Right cardiac atrium (tissue), 5 donors: ENCODE results near the gene HAPSTR1. TPM values are rescaled to one million over a fixed set of nuclear protein-coding genes. Genes with fewer than 3 reads are reported as not detected.
"Not testable (repeated sequence)": the region's sequence is repeated elsewhere in the genome, so short reads cannot be mapped to it uniquely, and the experiment has no call there.

Experiments used
- ATAC-seq, 2 donors: fragments of 200-7000 bp; cut with Tn5 transposase; one replicate each; pipeline versions ENCODE4 v1.8.0 to v1.9.1; 2020; ENCODE audit warnings: moderate library complexity in 2 of 2, mild to moderate bottlenecking in 1 of 2
- DNase-seq, 3 donors: peaks; one replicate each; pipeline ENCODE4 v3.0.0-alpha.2; 2020
- H3K27ac ChIP-seq: one replicate; pipeline ENCODE4 v1.5.1; 2013; ENCODE audit warnings: mild to moderate bottlenecking, low read length, control low read depth, moderate library complexity
- H3K27me3 ChIP-seq: one replicate; pipeline ENCODE4 v1.6.1; 2013; ENCODE audit not compliant: control insufficient read depth, insufficient read depth
- H3K4me1 ChIP-seq: one replicate; pipeline ENCODE4 v1.6.1; 2013; ENCODE audit warnings: low read length; ENCODE audit not compliant: control insufficient read depth, insufficient read depth
- H3K4me3 ChIP-seq: one replicate; pipeline ENCODE4 v1.5.1; 2013; ENCODE audit warnings: low read length, control low read depth
- H3K9me3 ChIP-seq: one replicate; pipeline ENCODE4 v1.6.1; 2013; ENCODE audit warnings: low read length; ENCODE audit not compliant: control insufficient read depth
- WGBS: extraction: QIAGEN DNeasy Blood & Tissue Kit; methylation state at CpG from one replicate; pipeline ENCODE4 v1.1.7; 2013; 5-methylcytosine and 5-hydroxymethylcytosine counted together
- intact Hi-C, 4 donors: fragments of 100-400 bp; cut with DNase I; formaldehyde crosslinking; loops; one replicate each; pipeline versions ENCODE4 v1.11.0 to v1.14.0; 2022 to 2023
- long read RNA-seq, 4 donors: library from polyadenylated mRNA; unstranded; transcript quantifications; one replicate each; pipeline ENCODE4 v2.0.0, GENCODE V29; 2020 to 2021
- polyA plus RNA-seq: library from polyadenylated mRNA; stranded (reverse); fragments of 200-250 nt; gene quantifications from one replicate; pipeline ENCODE4 v1.2.3, GENCODE V29; 2013
- total RNA-seq, 4 donors: library from RNA; stranded (reverse); fragmentation: NEBNext Ultra II Directional; extraction: Animal tissue kit (Norgen Biotek cat#: 25700); gene quantifications; one replicate each; pipeline ENCODE4 v1.2.1, GENCODE V29; 2021
- donor health status: healthy with polysubstance abuse.
- donor health status: DM: no; HTN: yes; CAD: no.
- donor health status: DM: no; HTN: no; CAD: no.
- donor health status: DM: no; HTN: yes; CAD: no; lungs with severe emphysema.
- donor health status: DM: yes; HTN: yes; CAD: no.

Gene HAPSTR1
- total RNA-seq (10 to 100 TPM; 39.7 to 50.9 (median 45.1) TPM), polyA plus RNA-seq (14.4 TPM)
- long read RNA-seq, donor 1, full-length matches to known transcripts, result 119 of 126 reads
- long read RNA-seq, donor 1, partial matches to known transcripts, result 2 of 126 reads
- long read RNA-seq, donor 1, other reads (novel, unspliced or antisense), result 5 of 126 reads
- long read RNA-seq, donor 2, full-length matches to known transcripts, result 30 of 31 reads
- long read RNA-seq, donor 2, partial matches to known transcripts, result 1 of 31 reads
- long read RNA-seq, donor 2, other reads (novel, unspliced or antisense), result 0 of 31 reads
- long read RNA-seq, donor 3, full-length matches to known transcripts, result 9 of 16 reads
- long read RNA-seq, donor 3, partial matches to known transcripts, result 2 of 16 reads
- long read RNA-seq, donor 3, other reads (novel, unspliced or antisense), result 5 of 16 reads
- long read RNA-seq, donor 4, full-length matches to known transcripts, result 36 of 37 reads
- long read RNA-seq, donor 4, partial matches to known transcripts, result 0 of 37 reads
- long read RNA-seq, donor 4, other reads (novel, unspliced or antisense), result 1 of 37 reads

GRCh38 chr16:9090960-9091866 is at the start of gene HAPSTR1:
Gene HAPSTR1 (plus strand): TSS chr16:9091644. CDS start chr16:9092045, 401 bp downstream.
- Histone ChIP-seq H3K27ac (peak within 1 kb of the TSS; percentile 98), H3K9me3 (no peaks in the 10 kb centered on the region), H3K4me3 (peak within 1 kb of the TSS; percentile 95), H3K4me1 (no peaks in the 10 kb centered on the region), H3K27me3 (no peaks in the 10 kb centered on the region)
- DNase-seq (peak; percentile 100), ATAC-seq (peak; percentile 96 to 97)
- under 1% methylated on average over 79 of the region's 79 CpGs for WGBS
- intact Hi-C loops, result loop anchor here in 1 of 4 donors (5.0 kb wide), 1 partner anchor 129 kb away; the partner anchor contains the start of gene USP7

GRCh38 chr16:9042533-9042932 is 48.9 kb upstream of the HAPSTR1 start:
- no peak for ATAC-seq
- intact Hi-C loops, result no loop called here
- no peak for DNase-seq
- 77% methylated on average over 5 of the region's 5 CpGs for WGBS
- Histone ChIP-seq H3K9me3 (no peaks in the 10 kb centered on the region), H3K27me3 (no peaks in the 10 kb centered on the region), H3K27ac (no peak overlapping the region), H3K4me1 (peaks cover under 1% of the 10 kb centered on the region), H3K4me3 (no peak overlapping the region)

GRCh38 chr16:9042964-9043680 is 48.3 kb upstream of the HAPSTR1 start:
- intact Hi-C loops, result no loop called here
- no peak overlapping the region for H3K4me3 ChIP-seq
- no peaks in the 10 kb centered on the region for H3K9me3 ChIP-seq
- no peak overlapping the region for H3K27ac ChIP-seq
- no peak for ATAC-seq
- DNase-seq, result no peak
- peaks cover 4% of the 10 kb centered on the region for H3K4me1 ChIP-seq
- WGBS, result 82% methylated on average over 15 of the region's 15 CpGs
- no peaks in the 10 kb centered on the region for H3K27me3 ChIP-seq

GRCh38 chr16:9045562-9045961 is 45.9 kb upstream of the HAPSTR1 start:
- H3K4me3 ChIP-seq, intact Hi-C loops: not testable (repeated sequence)
- WGBS, result 64% methylated on average over 3 of the region's 3 CpGs

GRCh38 chr16:9046667-9047055 is 44.8 kb upstream of the HAPSTR1 start:
- 84% methylated on average over 1 of the region's 1 CpG for WGBS
- H3K27me3 ChIP-seq, result no peaks in the 10 kb centered on the region
- no peak overlapping the region for H3K27ac ChIP-seq
- ATAC-seq (no peak), DNase-seq (no peak)
- peaks cover 7% of the 10 kb centered on the region for H3K4me1 ChIP-seq
- no peak overlapping the region for H3K4me3 ChIP-seq
- intact Hi-C loops, result no loop called here
- H3K9me3 ChIP-seq, result no peaks in the 10 kb centered on the region

More at GRCh38 chr16:9045562-9045961, 45.9 kb upstream of the HAPSTR1 start:
- H3K27ac ChIP-seq, DNase-seq, H3K27me3 ChIP-seq, H3K9me3 ChIP-seq, H3K4me1 ChIP-seq, ATAC-seq: not testable (repeated sequence)

GRCh38 chr16:9047689-9048301 is 43.6 kb upstream of the HAPSTR1 start:
- peak; percentile 99 to 100 for ATAC-seq
- intact Hi-C loops, result no loop called here
- 18% methylated on average over 7 of the region's 7 CpGs for WGBS

GRCh38 chr16:9048302-9048700 is 43.1 kb upstream of the HAPSTR1 start:
- peaks cover 8% of the 10 kb centered on the region for H3K4me1 ChIP-seq
- H3K27me3 ChIP-seq, result no peaks in the 10 kb centered on the region
- DNase-seq (no peak), ATAC-seq (no peak)
- peak overlapping the region; percentile 98 for H3K27ac ChIP-seq
- no peaks in the 10 kb centered on the region for H3K9me3 ChIP-seq
- intact Hi-C loops, result no loop called here
- H3K4me3 ChIP-seq, result no peak overlapping the region
- WGBS, result 74% methylated on average over 4 of the region's 4 CpGs

More at GRCh38 chr16:9047689-9048301, 43.6 kb upstream of the HAPSTR1 start:
- H3K4me1 ChIP-seq, result peaks cover 7% of the 10 kb centered on the region
- H3K27me3 ChIP-seq, result no peaks in the 10 kb centered on the region
- H3K9me3 ChIP-seq, result no peaks in the 10 kb centered on the region
- peak; percentile 91 to 93 (median 91) for DNase-seq
- H3K27ac ChIP-seq, result peak overlapping the region; percentile 98
- H3K4me3 ChIP-seq, result no peak overlapping the region

- intact Hi-C loops, result no loop called here
- no peak for ATAC-seq
Observed at GRCh38 chr16:9049241-9049640, 42.2 kb upstream of the HAPSTR1 start.

GRCh38 chr16:9050102-9050830 is 41.2 kb upstream of the HAPSTR1 start:
- DNase-seq (no peak), ATAC-seq (no peak)
- no peaks in the 10 kb centered on the region for H3K9me3 ChIP-seq
- no peaks in the 10 kb centered on the region for H3K27me3 ChIP-seq
- H3K4me3 ChIP-seq, result no peak overlapping the region
- no peak overlapping the region for H3K27ac ChIP-seq
- H3K4me1 ChIP-seq, result peaks cover 9% of the 10 kb centered on the region
- WGBS, result 59% methylated on average over 20 of the region's 20 CpGs
- intact Hi-C loops, result no loop called here

More at GRCh38 chr16:9049241-9049640, 42.2 kb upstream of the HAPSTR1 start:
- Histone ChIP-seq H3K4me1 (peaks cover 9% of the 10 kb centered on the region), H3K27me3 (no peaks in the 10 kb centered on the region), H3K27ac (no peak overlapping the region), H3K4me3 (no peak overlapping the region), H3K9me3 (no peaks in the 10 kb centered on the region)
- DNase-seq, result no peak
- 79% methylated on average over 7 of the region's 7 CpGs for WGBS
